HG02759 (cell line): ENCODE data around the gene PRM2.
A peak's percentile ranks its signal among the peaks of the same experiment; 100 is the strongest.

Experiments
- ATAC-seq: cut with Tn5 transposase; IDR thresholded peaks from one replicate; pipeline ENCODE4 v1.9.1; 2021; ENCODE audit warnings: mild to moderate bottlenecking, moderate library complexity; ENCODE audit not compliant: unreplicated experiment

PRM2 gene

GRCh38 chr16:11232852-11233726 is 43.2 kb downstream of the PRM2 start:
- ATAC-seq: peak; percentile 76

GRCh38 chr16:11232302-11232851 is 43.9 kb downstream of the PRM2 start:
- no peak for ATAC-seq

GRCh38 chr16:11231367-11231970 is 44.8 kb downstream of the PRM2 start:
- no peak for ATAC-seq

- no peak for ATAC-seq
These were observed 46.4 kb downstream of the PRM2 start for GRCh38 chr16:11229906-11230305.

- ATAC-seq: no peak
These were observed 46.8 kb downstream of the PRM2 start for GRCh38 chr16:11229432-11229831.

GRCh38 chr16:11225677-11226549 is 50.4 kb downstream of the PRM2 start:
- no peak for ATAC-seq
